Measurements from ENCODE around the gene BCAR1. TPM values are rescaled to one million over a fixed set of nuclear protein-coding genes. Genes with fewer than 3 reads are reported as not detected.

BCAR1 gene
- total and polyA plus RNA-seq, 2 of the 13 experiments (the other 11 are each of a cell fraction or from before 2014, with no cell fraction given), result 48.1 to 51.7 TPM

- TF ChIP-seq SMARCC2 (IDR thresholded peaks at IDR 0.05) (no peak), ZNF484 (CRISPR knock-in tag; IDR thresholded peaks at IDR 0.05; ENCODE audit: borderline replicate concordance, low read depth) (no peak), ZNF124 (CRISPR knock-in tag; IDR thresholded peaks at IDR 0.05) (no peak), MEIS2 (CRISPR knock-in tag; IDR thresholded peaks at IDR 0.05) (no peak), SIN3A (IDR thresholded peaks at IDR 0.05; ENCODE audit: borderline replicate concordance, low read depth, low read length) (no peak), TCF7 (IDR thresholded peaks at IDR 0.05; ENCODE audit: low read depth) (no peak), HMGXB4 (CRISPR knock-in tag; IDR thresholded peaks at IDR 0.05; ENCODE audit: borderline replicate concordance in 1 of 2, low read depth in 1 of 2) (no peak), ZNF263 (CRISPR knock-in tag; IDR thresholded peaks at IDR 0.05) (no peak), ZNF672 (CRISPR knock-in tag; IDR thresholded peaks at IDR 0.05) (no peak), HDAC1 (CRISPR knock-in tag; IDR thresholded peaks at IDR 0.05) (no peak), MATR3 (CRISPR knock-in tag; IDR thresholded peaks at IDR 0.05) (no peak), ELF1 (CRISPR knock-in tag; IDR thresholded peaks at IDR 0.05) (no peak)
- TF ChIP-seq, protein P1, sequence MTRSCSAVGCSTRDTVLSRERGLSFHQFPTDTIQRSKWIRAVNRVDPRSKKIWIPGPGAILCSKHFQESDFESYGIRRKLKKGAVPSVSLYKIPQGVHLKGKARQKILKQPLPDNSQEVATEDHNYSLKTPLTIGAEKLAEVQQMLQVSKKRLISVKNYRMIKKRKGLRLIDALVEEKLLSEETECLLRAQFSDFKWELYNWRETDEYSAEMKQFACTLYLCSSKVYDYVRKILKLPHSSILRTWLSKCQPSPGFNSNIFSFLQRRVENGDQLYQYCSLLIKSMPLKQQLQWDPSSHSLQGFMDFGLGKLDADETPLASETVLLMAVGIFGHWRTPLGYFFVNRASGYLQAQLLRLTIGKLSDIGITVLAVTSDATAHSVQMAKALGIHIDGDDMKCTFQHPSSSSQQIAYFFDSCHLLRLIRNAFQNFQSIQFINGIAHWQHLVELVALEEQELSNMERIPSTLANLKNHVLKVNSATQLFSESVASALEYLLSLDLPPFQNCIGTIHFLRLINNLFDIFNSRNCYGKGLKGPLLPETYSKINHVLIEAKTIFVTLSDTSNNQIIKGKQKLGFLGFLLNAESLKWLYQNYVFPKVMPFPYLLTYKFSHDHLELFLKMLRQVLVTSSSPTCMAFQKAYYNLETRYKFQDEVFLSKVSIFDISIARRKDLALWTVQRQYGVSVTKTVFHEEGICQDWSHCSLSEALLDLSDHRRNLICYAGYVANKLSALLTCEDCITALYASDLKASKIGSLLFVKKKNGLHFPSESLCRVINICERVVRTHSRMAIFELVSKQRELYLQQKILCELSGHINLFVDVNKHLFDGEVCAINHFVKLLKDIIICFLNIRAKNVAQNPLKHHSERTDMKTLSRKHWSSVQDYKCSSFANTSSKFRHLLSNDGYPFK (CRISPR knock-in tag; IDR thresholded peaks at IDR 0.05; ENCODE audit: borderline replicate concordance), result no peak
- TF ChIP-seq, protein P2, sequence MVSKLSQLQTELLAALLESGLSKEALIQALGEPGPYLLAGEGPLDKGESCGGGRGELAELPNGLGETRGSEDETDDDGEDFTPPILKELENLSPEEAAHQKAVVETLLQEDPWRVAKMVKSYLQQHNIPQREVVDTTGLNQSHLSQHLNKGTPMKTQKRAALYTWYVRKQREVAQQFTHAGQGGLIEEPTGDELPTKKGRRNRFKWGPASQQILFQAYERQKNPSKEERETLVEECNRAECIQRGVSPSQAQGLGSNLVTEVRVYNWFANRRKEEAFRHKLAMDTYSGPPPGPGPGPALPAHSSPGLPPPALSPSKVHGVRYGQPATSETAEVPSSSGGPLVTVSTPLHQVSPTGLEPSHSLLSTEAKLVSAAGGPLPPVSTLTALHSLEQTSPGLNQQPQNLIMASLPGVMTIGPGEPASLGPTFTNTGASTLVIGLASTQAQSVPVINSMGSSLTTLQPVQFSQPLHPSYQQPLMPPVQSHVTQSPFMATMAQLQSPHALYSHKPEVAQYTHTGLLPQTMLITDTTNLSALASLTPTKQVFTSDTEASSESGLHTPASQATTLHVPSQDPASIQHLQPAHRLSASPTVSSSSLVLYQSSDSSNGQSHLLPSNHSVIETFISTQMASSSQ (IDR thresholded peaks at IDR 0.05; ENCODE audit: low read depth), result no peak
- TF ChIP-seq, protein P2 (CRISPR knock-in tag; IDR thresholded peaks at IDR 0.05; ENCODE audit: borderline replicate concordance), result no peak
- TF ChIP-seq, protein P3, sequence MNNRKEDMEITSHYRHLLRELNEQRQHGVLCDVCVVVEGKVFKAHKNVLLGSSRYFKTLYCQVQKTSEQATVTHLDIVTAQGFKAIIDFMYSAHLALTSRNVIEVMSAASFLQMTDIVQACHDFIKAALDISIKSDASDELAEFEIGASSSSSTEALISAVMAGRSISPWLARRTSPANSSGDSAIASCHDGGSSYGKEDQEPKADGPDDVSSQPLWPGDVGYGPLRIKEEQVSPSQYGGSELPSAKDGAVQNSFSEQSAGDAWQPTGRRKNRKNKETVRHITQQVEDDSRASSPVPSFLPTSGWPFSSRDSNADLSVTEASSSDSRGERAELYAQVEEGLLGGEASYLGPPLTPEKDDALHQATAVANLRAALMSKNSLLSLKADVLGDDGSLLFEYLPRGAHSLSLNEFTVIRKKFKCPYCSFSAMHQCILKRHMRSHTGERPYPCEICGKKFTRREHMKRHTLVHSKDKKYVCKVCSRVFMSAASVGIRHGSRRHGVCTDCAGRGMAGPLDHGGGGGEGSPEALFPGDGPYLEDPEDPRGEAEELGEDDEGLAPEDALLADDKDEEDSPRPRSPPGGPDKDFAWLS (CRISPR knock-in tag; IDR thresholded peaks at IDR 0.05; ENCODE audit: borderline replicate concordance), result no peak
- TF ChIP-seq, protein P4, sequence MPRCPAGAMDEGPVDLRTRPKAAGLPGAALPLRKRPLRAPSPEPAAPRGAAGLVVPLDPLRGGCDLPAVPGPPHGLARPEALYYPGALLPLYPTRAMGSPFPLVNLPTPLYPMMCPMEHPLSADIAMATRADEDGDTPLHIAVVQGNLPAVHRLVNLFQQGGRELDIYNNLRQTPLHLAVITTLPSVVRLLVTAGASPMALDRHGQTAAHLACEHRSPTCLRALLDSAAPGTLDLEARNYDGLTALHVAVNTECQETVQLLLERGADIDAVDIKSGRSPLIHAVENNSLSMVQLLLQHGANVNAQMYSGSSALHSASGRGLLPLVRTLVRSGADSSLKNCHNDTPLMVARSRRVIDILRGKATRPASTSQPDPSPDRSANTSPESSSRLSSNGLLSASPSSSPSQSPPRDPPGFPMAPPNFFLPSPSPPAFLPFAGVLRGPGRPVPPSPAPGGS (CRISPR knock-in tag; IDR thresholded peaks at IDR 0.05), result no peak
Observed at GRCh38 chr16:75271441-75272096, 20.1 kb upstream of the BCAR1 start (continued).

Data from HepG2 (cell line).